Muscle of leg (tissue), 11 donors: ENCODE results near the gene ERMP1. TPM values are rescaled to one million over a fixed set of nuclear protein-coding genes. Genes with fewer than 3 reads are reported as not detected.

Experiments
- DNase-seq: peaks from one replicate; pipeline ENCODE4 v3.0.0; 2013
- H3K27ac ChIP-seq: one replicate; pipeline ENCODE4 v1.5.1; 2013; ENCODE audit warnings: mild to moderate bottlenecking, low read length, control low read depth
- H3K27me3 ChIP-seq: one replicate; pipeline ENCODE4 v1.6.1; 2013; ENCODE audit warnings: low read length; ENCODE audit not compliant: control insufficient read depth, insufficient read depth
- H3K36me3 ChIP-seq: one replicate; pipeline ENCODE4 v1.6.1; 2013; ENCODE audit warnings: low read length; ENCODE audit not compliant: control insufficient read depth, insufficient read depth
- H3K4me1 ChIP-seq: one replicate; pipeline ENCODE4 v1.6.1; 2013; ENCODE audit warnings: low read length; ENCODE audit not compliant: control insufficient read depth, insufficient read depth
- H3K4me3 ChIP-seq: one replicate; pipeline ENCODE4 v1.5.1; 2013; ENCODE audit warnings: low read length, control low read depth
- H3K9me3 ChIP-seq: replicated peaks from 2 replicates; pipeline ENCODE4 v1.6.1; 2013; ENCODE audit warnings: low read depth, low read length; ENCODE audit not compliant: control insufficient read depth
- WGBS: methylation state at CpG from one replicate; pipeline ENCODE4 v1.1.5; 2013; ENCODE audit warnings: missing lambda C conversion rate; ENCODE audit not compliant: insufficient coverage; 5-methylcytosine and 5-hydroxymethylcytosine counted together
- polyA plus RNA-seq, 8 donors: library from polyadenylated mRNA; unstranded; fragments of 120-200 nt; gene quantifications; one replicate each; pipeline versions ENCODE4 v1.2.1 to v1.2.3, GENCODE V29; 2013; ENCODE audit warnings: inconsistent platforms in 1 of 8, low replicate concordance in 1 of 8; ENCODE audit not compliant: insufficient read length in 8 of 8, insufficient read depth in 1 of 8
- total RNA-seq: library from RNA; stranded (reverse); fragments of 120-200 nt; gene quantifications from one replicate; pipeline ENCODE4 v1.2.4, GENCODE V29; 2013

ERMP1 gene
- total and polyA plus RNA-seq, 9 donors = 6.1 to 11.0 (median 7.8) TPM

DNA sequence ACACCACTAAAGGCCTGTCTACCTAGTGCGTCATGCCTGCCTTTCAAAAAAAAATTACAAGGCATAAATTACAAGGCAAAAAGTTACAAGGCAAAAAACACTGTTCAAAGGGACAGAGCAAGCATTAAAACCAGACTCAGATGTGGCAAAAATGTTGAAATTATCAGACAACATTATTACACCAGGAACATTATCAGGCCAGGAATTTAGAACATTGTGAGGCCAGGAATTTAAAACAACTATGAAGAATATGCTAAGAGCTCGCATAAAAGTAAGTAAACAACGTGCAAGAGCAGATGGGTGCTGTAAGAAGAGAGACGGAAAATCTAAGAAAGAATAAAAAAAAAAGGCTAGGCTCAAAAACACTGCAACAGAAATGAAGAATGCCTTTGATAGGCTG, 39.6 kb upstream of the ERMP1 start:
- no peak overlapping the region for H3K4me3 ChIP-seq
- no peaks in the 10 kb centered on the region for H3K36me3 ChIP-seq
- no peaks in the 10 kb centered on the region for H3K27me3 ChIP-seq
- no peaks in the 10 kb centered on the region for H3K9me3 ChIP-seq
- DNase-seq = no peak
- H3K27ac ChIP-seq = no peak overlapping the region
- no peaks in the 10 kb centered on the region for H3K4me1 ChIP-seq
- 90% methylated on average over 2 of the region's 4 CpGs for WGBS

DNA sequence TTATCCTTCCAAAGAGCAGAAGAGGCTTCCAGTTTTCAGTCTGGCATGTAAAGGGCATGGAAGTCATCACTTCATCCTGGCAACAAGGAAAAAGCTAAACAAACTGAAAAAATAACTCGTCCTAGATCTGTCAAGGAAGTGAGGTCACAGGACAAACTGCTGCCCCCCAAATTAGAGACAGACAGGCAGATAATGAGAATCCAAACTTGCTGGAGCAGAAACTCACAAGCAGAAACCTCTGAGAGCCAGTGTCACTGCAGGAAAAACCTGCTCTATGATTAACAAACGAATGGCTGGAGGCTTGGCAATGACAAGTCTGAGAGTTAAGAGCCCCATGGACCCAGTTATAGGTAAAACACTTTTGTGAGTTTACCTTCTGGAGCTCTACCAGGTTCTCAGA, 38.9 kb upstream of the ERMP1 start:
- no peaks in the 10 kb centered on the region for H3K36me3 ChIP-seq
- H3K27me3 ChIP-seq = no peaks in the 10 kb centered on the region
- 50% methylated on average over 1 of the region's 2 CpGs for WGBS
- no peak overlapping the region for H3K4me3 ChIP-seq
- no peak overlapping the region for H3K27ac ChIP-seq
- H3K9me3 ChIP-seq = no peaks in the 10 kb centered on the region
- DNase-seq = no peak
- H3K4me1 ChIP-seq = no peaks in the 10 kb centered on the region

DNA sequence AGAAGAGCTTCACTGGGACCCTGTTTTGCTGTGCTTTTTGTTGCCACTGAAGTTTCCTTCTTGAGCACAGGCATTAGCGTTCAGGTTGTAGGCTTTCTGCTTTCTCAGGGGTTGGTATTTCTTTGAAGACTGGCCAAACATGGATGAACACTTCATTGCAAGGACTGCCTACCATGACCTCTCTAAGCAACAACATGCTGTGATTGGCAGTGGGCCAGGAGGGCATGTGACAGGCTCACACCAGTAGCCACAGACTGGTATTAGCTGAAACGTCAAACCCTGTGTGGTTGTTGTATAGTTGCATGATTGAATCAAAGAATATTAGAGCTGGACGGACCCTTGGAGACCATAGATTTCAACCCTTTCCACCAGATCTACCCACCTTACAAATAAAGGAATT, 37.8 kb upstream of the ERMP1 start:
- no peaks in the 10 kb centered on the region for H3K27me3 ChIP-seq
- no CpG with 5 or more reads among the region's 3 CpGs for WGBS
- no peaks in the 10 kb centered on the region for H3K36me3 ChIP-seq
- H3K4me3 ChIP-seq = no peak overlapping the region
- no peaks in the 10 kb centered on the region for H3K4me1 ChIP-seq
- DNase-seq = no peak
- H3K27ac ChIP-seq = no peak overlapping the region
- H3K9me3 ChIP-seq = no peaks in the 10 kb centered on the region

- no CpG with 5 or more reads among the region's 2 CpGs for WGBS
- H3K36me3 ChIP-seq = no peaks in the 10 kb centered on the region
- no peak for DNase-seq
Measured at GRCh38 chr9:5870020-5870339, 37.1 kb upstream of the ERMP1 start.

GRCh38 chr9:5869315-5870019, 36.5 kb upstream of the ERMP1 start:
- Histone ChIP-seq H3K4me1 (no peaks in the 10 kb centered on the region), H3K4me3 (no peak overlapping the region), H3K9me3 (no peaks in the 10 kb centered on the region), H3K27ac (no peak overlapping the region), H3K36me3 (no peaks in the 10 kb centered on the region), H3K27me3 (no peaks in the 10 kb centered on the region)
- no peak for DNase-seq
- WGBS = 63% methylated on average over 3 of the region's 3 CpGs

More at GRCh38 chr9:5870020-5870339, 37.1 kb upstream of the ERMP1 start:
- Histone ChIP-seq H3K4me3 (no peak overlapping the region), H3K27me3 (no peaks in the 10 kb centered on the region), H3K27ac (no peak overlapping the region), H3K9me3 (no peaks in the 10 kb centered on the region), H3K4me1 (no peaks in the 10 kb centered on the region)

- no peaks in the 10 kb centered on the region for H3K27me3 ChIP-seq
- DNase-seq = no peak
- H3K27ac ChIP-seq = no peak overlapping the region
- no peaks in the 10 kb centered on the region for H3K36me3 ChIP-seq
- no peaks in the 10 kb centered on the region for H3K9me3 ChIP-seq
- H3K4me1 ChIP-seq = no peaks in the 10 kb centered on the region
- 50% methylated on average over 8 of the region's 9 CpGs for WGBS
- H3K4me3 ChIP-seq = no peak overlapping the region
Measured at GRCh38 chr9:5868235-5868634, 35.3 kb upstream of the ERMP1 start.

GRCh38 chr9:5866685-5867084, 33.8 kb upstream of the ERMP1 start:
- WGBS = 100% methylated on average over 1 of the region's 3 CpGs
- H3K36me3 ChIP-seq = no peaks in the 10 kb centered on the region
- no peaks in the 10 kb centered on the region for H3K9me3 ChIP-seq
- no peak overlapping the region for H3K4me3 ChIP-seq
- no peaks in the 10 kb centered on the region for H3K27me3 ChIP-seq
- no peaks in the 10 kb centered on the region for H3K4me1 ChIP-seq
- H3K27ac ChIP-seq = no peak overlapping the region
- no peak for DNase-seq

DNA sequence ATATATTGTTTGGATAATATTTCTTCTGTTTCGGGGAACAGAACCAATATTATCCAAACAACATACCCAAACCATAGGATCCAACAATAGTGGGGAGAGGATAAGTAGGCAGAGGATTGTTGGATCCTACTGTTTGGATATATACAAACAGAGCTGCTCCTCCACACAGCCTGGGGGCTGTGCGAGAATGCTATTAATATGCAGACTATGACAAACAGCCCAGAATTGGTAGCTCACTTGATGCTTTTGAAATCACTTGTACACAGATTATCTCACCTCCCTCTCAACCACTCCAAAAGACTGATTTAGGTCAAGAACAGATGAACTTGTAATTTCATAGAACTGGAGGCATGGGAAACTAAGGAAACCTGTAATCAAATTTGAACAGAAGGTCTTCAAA, 33.4 kb upstream of the ERMP1 start:
- H3K9me3 ChIP-seq = no peaks in the 10 kb centered on the region
- H3K36me3 ChIP-seq = no peaks in the 10 kb centered on the region
- DNase-seq = no peak
- no peak overlapping the region for H3K4me3 ChIP-seq
- no peaks in the 10 kb centered on the region for H3K27me3 ChIP-seq
- WGBS = no CpG with 5 or more reads among the region's 2 CpGs
- H3K27ac ChIP-seq = no peak overlapping the region
- H3K4me1 ChIP-seq = no peaks in the 10 kb centered on the region

GRCh38 chr9:5864446-5864845, 31.5 kb upstream of the ERMP1 start:
- H3K4me1 ChIP-seq = no peaks in the 10 kb centered on the region
- no peaks in the 10 kb centered on the region for H3K36me3 ChIP-seq
- no peak for DNase-seq
- no peaks in the 10 kb centered on the region for H3K9me3 ChIP-seq
- no peak overlapping the region for H3K27ac ChIP-seq
- H3K4me3 ChIP-seq = no peak overlapping the region
- 89% methylated on average over 3 of the region's 4 CpGs for whole genome bisulfite sequencing
- no peaks in the 10 kb centered on the region for H3K27me3 ChIP-seq

- H3K36me3 ChIP-seq = no peaks in the 10 kb centered on the region
- H3K27me3 ChIP-seq = no peaks in the 10 kb centered on the region
- H3K4me1 ChIP-seq = no peaks in the 10 kb centered on the region
- no peak overlapping the region for H3K27ac ChIP-seq
- H3K4me3 ChIP-seq = no peak overlapping the region
- DNase-seq = no peak
- H3K9me3 ChIP-seq = no peaks in the 10 kb centered on the region
- no CpG with 5 or more reads among the region's 2 CpGs for WGBS
Measured at GRCh38 chr9:5863092-5863746, 30.3 kb upstream of the ERMP1 start.
